ENCODE data around the gene CFAP92. TPM values are rescaled to one million over a fixed set of nuclear protein-coding genes. Genes with fewer than 3 reads are reported as not detected.

Gene CFAP92
- total RNA-seq, 1 donor from 2014 or later = under 0.01 TPM

DNA sequence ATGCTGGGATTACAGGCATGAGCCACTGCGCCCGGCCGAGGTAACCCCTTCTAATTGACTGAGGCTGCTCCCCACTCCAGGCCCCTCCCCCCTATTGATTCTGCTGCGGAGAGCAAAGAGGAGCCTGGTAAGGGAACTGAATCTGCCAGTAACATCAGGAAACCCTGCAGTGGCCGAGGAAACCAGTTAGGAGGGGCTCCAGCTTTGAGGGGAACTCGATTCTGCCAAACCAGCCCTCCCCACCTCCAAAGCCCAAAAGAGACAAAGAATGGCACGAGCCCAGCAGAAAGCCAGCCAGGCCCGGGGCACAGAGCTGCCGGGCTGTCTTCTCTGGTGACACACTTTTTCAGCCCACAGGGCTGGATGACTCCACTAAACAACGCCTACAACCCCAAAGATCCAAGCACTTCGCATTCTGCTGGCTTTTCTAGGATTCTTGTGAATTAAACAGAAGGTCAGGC is 129.5 kb downstream of the CFAP92 start:
- FAIRE-seq = peak; percentile 7

DNA sequence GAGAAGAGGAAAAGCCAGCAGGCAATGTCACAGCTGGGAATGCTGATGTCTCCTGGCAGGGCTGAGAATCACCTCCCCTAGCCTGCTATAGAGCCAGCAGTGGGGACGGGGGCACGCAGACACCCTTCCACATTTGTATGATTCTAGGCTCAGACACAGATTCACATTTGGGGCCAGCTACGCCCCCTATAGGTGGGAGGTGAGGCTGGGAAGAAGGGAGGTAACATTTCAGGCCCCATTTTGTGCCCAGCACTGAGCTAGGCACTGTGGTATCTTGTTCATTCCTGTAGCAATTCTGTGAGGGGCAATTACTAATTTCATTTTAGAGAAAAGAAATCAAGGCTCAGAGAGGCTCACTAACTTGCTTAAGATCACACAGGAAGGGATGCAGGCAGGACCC is 130.3 kb downstream of the CFAP92 start:
- Histone ChIP-seq H3K36me3 (ENCODE audit: control insufficient read depth, insufficient read depth, low read length) (no peaks in the 10 kb centered on the region), H3K27me3 (ENCODE audit: control insufficient read depth, insufficient read depth, low read length) (no peaks in the 10 kb centered on the region), H3K4me3 (ENCODE audit: low read depth, low read length) (no peak overlapping the region)
- FAIRE-seq (no peak), DNase-seq (ENCODE audit: low read depth) (no peak)
- TF ChIP-seq, protein P1, sequence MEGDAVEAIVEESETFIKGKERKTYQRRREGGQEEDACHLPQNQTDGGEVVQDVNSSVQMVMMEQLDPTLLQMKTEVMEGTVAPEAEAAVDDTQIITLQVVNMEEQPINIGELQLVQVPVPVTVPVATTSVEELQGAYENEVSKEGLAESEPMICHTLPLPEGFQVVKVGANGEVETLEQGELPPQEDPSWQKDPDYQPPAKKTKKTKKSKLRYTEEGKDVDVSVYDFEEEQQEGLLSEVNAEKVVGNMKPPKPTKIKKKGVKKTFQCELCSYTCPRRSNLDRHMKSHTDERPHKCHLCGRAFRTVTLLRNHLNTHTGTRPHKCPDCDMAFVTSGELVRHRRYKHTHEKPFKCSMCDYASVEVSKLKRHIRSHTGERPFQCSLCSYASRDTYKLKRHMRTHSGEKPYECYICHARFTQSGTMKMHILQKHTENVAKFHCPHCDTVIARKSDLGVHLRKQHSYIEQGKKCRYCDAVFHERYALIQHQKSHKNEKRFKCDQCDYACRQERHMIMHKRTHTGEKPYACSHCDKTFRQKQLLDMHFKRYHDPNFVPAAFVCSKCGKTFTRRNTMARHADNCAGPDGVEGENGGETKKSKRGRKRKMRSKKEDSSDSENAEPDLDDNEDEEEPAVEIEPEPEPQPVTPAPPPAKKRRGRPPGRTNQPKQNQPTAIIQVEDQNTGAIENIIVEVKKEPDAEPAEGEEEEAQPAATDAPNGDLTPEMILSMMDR (IDR thresholded peaks at IDR 0.05; ENCODE audit: insufficient read depth, low read length, severe bottlenecking) = peak; percentile 5

More for the DNA sequence above, 129.5 kb downstream of the CFAP92 start:
- H3K27me3 ChIP-seq (ENCODE audit: control insufficient read depth, insufficient read depth, low read length) = no peaks in the 10 kb centered on the region
- TF ChIP-seq, protein P1 (IDR thresholded peaks at IDR 0.05; ENCODE audit: insufficient read depth, low read length, severe bottlenecking) = no peak
- no peak overlapping the region for H3K4me3 ChIP-seq (ENCODE audit: low read depth, low read length)
- H3K36me3 ChIP-seq (ENCODE audit: control insufficient read depth, insufficient read depth, low read length) = no peaks in the 10 kb centered on the region
- no peak for DNase-seq (ENCODE audit: low read depth)

DNA sequence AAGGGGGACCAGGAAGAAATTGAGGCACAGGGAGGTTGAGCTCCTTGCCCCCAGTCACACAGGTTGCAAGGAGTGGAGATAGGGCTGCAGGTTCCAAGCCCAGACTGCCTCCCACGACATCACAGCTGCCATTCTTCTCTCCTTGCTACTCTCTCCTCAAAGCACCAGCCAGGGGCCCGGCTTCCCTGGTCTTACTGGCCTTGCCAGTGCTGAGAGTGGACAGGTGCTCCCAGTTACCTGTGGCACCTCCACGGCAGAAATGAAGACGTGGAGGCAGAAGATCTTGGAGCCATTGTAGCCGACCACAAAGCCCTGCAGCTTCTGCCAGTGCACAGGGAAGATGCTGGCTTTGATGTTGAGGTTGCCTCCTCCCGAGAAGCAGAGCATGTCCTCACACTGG is 132.4 kb downstream of the CFAP92 start:
- TF ChIP-seq, protein P1 (IDR thresholded peaks at IDR 0.05; ENCODE audit: insufficient read depth, low read length, severe bottlenecking) = no peak
- H3K36me3 ChIP-seq (ENCODE audit: control insufficient read depth, insufficient read depth, low read length) = no peaks in the 10 kb centered on the region
- no peaks in the 10 kb centered on the region for H3K27me3 ChIP-seq (ENCODE audit: control insufficient read depth, insufficient read depth, low read length)
- FAIRE-seq (no peak), DNase-seq (ENCODE audit: low read depth) (no peak)
- no peak overlapping the region for H3K4me3 ChIP-seq (ENCODE audit: low read depth, low read length)

Other genes starting within 250 kb of the CFAP92 start
- 23.7 and 24.7 TPM in 2 replicates for gene ACAD9, start 114.5 kb downstream of the CFAP92 start, total RNA-seq
- gene EFCC1, start 7.2 kb upstream of the CFAP92 start, total RNA-seq = under 0.01 TPM in 1 of 2 replicates, not detected in the other
- not detected in 2 replicates for gene GP9, start 66.7 kb upstream of the CFAP92 start, total RNA-seq
- gene RAB43, start 127.7 kb upstream of the CFAP92 start, total RNA-seq = 15.0 and 18.6 TPM in 2 replicates
- 11.3 and 19.1 TPM in 2 replicates for gene ISY1, start 167.0 kb upstream of the CFAP92 start, total RNA-seq
- 371 and 535 TPM in 2 replicates for gene CNBP, start 189.8 kb upstream of the CFAP92 start, total RNA-seq

Measured in bronchial epithelial cell (primary cell).